Myocyte (in vitro differentiated cells): Measurements from ENCODE around the gene NOD2. TPM values are rescaled to one million over a fixed set of nuclear protein-coding genes. Genes with fewer than 3 reads are reported as not detected.

ENCODE experiments used
- DNase-seq: peaks from one replicate; pipeline ENCODE4 v3.0.0-alpha.2; 2012; ENCODE audit warnings: low read depth
- total RNA-seq: library from RNA; depleted of rRNA; stranded (reverse); fragments of >200 nt; gene quantifications from 2 replicates; pipeline ENCODE4 v1.2.3, GENCODE V29; 2014

NOD2 gene
- total RNA-seq, 1 donor from 2014 or later: 0.99 TPM

GRCh38 chr16:50712560-50712898, 19.1 kb downstream of the NOD2 start:
- DNase-seq: no peak

- DNase-seq: no peak
Observed at GRCh38 chr16:50712956-50713355, 19.6 kb downstream of the NOD2 start.

GRCh38 chr16:50717091-50717490, 23.7 kb downstream of the NOD2 start:
- no peak for DNase-seq

GRCh38 chr16:50717494-50717893, 24.1 kb downstream of the NOD2 start:
- no peak for DNase-seq

DNA sequence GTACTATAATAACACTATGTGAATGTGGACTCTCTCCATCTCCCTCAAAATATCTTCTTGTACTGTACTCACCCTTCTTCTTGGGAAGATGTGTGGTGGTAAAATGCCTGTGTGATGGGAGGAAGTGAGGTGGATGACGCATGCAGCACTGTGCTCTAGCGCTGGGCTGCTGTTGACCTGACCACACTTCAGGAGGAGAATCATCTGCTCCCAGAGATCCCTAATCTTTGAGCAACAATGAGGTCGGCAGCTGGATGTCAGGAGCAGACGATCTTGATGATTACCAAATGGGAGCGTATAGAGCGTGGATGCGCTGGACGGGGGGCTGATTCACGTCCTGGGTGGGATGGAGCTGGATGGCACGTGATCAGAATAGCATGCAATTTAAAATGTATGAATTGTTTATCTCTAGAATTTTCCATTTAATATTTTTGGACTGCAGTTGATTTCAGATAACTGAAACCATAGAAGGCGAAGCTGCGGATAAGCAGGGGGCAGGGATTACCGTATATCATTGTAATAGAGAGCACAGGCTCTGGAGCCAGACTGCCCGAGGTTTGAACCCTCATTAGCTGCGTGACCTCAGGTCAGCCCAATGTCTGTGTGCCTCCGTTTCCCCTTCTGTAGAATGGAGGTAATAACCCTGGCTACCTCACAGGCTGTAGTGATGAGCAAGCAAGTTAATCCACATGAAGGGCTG, 24.8 kb downstream of the NOD2 start:
- no peak for DNase-seq

DNA sequence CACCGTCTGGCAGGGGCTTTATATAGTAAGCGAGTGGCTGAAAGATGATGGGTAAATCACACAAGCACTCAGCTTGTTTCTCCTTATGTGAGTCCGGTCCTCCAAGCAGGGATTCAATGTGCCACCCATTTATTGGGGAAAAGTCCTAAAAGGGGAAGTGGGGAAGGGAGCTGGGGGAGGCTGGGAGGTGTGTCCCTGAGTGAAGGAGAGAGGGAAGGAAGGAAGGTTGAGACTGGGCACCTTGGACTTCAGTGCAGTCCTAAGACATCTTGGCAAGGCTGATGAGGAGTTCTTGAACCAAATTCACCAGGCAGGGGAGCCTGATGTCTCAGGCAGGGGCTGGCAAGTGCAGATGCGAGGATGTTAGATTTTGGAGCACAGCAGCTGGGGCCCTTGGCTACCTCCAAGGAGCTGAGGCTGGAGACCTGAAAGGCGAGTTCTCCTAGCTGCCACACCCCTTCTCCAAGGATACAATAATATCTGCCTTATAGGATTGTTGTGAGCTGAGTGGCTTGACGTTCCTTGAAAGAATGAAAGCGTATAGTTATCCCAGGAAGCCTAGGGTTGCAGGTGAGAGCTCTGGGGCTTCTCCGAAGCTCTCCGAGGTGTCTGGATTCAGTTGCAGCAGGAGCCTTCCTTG, 25.5 kb downstream of the NOD2 start:
- DNase-seq: no peak

DNA sequence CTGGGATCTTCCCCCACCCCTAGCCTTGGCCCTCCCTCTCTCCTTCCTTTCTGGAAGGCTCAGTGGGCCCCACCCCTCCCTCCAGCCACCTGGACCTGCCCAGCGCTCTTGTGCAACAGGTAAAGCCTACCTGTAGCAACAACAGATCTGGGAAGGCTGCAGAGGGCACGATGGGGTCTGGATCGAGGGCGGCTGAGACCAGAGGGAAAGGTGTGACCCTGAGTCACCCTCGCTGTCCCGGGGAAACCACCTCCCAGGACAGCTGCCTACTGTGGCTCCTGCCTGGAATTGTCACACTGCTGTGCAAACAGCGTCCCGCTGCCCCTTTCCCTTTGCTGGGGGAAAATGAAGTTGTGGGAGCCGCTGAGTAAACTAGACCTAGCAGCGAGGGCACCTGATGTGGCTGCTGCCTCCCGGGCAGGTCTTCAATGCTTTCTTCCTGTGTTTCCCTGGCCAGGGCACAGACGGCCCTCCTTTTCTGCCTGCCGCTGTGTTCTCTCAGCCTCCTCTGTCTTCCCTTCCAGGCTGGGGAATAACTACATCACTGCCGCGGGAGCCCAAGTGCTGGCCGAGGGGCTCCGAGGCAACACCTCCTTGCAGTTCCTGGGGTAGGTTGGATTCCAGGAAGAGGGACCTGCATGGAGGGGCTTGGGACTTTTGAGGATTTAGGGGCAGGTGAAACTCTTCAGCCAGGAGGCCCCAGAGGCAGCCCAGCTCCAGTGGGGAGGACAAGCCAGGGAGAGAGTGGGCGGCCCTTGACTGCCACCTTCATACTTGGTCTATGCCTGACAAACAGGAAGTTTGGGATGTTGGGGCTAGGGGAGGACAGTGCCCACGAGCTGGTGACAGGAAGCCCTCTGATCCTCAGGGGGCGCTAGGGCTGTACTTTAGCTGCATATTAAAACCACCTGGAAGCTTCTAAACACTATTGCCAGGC, 26.3 kb downstream of the NOD2 start:
- DNase-seq: no peak

- no peak for DNase-seq
Observed at GRCh38 chr16:50721549-50722404, 28.4 kb downstream of the NOD2 start.

DNA sequence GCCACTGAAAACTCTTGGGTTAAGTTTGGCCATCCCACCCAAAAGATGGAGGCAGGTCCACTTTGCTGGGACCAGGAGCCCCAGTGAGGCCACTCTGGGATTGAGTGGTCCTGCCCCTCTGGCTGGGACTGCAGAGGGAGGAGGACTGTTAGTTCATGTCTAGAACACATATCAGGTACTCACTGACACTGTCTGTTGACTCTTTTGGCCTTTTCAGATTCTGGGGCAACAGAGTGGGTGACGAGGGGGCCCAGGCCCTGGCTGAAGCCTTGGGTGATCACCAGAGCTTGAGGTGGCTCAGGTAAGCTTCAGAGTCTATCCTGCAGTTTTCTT, 29.0 kb downstream of the NOD2 start:
- no peak for DNase-seq

DNA sequence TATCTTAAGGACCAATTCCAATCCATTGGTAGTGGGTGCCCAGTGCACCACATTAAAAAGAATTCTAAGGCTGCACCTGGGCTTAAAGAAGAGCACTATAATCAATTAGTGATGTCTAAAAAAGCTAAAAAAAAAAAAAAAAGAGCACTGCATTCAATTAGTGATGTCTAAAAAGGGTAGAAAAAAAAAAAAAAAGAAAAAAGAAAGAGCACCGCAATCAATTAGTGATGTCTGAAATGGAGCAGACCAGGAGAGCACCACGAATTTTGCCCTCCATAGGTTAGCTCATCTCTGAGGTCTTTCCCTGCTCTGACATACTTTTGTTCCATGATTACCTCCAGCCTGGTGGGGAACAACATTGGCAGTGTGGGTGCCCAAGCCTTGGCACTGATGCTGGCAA, 29.6 kb downstream of the NOD2 start:
- no peak for DNase-seq

DNA sequence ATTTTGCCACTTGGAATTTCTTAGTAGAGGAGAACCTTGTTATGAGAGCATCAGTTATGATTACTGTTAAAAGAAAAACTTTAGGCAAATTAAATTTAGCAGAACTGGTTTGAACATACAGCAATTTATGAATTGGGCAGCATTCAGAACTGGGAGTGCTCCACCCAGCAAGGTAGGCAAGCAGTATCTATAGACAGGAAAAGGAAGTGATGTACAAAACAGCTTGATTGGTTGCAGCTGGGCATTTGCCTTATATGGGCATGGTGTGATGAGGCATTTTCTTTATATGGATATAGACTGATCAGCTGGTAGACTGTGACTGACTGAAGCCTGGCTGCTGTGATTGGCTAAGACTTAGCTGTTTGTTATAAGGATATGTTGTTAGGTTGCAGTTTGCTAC, 30.9 kb downstream of the NOD2 start:
- no peak for DNase-seq

GRCh38 chr16:50731130-50731988, 38.0 kb downstream of the NOD2 start:
- peak; percentile 64 for DNase-seq

- no peak for DNase-seq
Observed at GRCh38 chr16:50731989-50732832, 38.8 kb downstream of the NOD2 start.

DNA sequence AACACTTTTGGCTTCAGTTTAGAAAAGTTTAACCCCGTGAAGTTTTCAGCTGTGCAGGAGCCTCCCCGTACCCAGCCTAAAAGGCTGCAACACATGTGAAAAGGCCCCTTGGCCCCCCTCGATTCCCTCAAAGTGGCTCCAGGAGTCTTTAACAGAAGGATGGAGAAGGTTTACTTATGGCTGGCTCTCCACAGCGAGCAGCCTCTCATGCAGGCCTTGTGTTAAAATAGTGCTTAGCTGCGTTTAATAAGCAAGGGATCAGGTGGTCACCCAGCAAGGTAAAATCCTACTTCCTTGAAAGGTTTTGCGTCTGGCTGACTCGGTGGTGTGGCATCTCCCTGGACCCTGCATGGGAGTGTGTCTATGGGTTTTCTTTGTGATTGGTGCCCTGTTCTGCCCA, 40.1 kb downstream of the NOD2 start:
- no peak for DNase-seq

DNA sequence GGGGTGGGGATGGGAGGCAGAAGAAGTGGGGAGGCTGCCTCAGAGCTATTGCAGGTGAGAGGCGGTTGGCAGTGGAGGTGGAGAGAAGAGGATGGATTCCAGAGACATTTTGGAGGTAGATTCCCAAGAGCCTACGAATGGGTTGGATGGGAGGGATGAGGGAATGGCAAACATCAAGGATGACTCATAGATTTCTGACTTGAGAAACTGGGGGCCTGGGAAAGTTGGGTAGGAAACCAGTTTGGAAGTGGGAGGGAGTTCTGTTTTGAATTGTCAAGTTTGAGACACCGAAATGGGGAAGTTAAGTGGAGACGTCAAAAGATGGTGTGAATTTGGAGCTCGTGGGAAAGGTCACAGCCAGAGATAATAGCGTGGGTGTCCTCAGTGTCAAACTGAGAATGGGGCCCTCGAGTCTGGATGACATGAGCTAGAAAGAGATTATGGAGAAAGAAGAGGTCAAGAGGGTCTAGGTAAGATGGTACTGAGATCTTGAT, 42.3 kb downstream of the NOD2 start:
- no peak for DNase-seq

DNA sequence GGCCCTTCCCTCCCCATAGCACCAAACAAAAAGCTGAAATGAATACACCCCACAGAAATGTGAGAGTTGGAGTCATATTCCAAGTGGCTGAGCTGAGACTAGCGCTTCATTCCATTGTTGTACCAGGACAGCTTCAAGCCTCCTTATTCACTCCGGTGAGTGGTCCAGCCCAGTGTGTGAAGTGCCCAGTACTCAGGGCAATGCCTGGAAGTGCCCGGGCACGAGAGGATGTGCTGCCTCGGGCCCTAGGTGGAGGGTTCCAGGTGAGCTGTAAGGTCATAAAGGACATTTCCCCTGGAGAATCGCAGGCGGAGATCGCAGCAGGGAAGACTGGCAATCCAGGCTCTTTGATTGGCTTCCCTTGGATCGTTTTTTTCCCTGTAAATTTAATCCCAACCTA, 43.0 kb downstream of the NOD2 start:
- peak; percentile 45 for DNase-seq

- DNase-seq: no peak
Observed at GRCh38 chr16:50737420-50737959, 44.1 kb downstream of the NOD2 start.

DNA sequence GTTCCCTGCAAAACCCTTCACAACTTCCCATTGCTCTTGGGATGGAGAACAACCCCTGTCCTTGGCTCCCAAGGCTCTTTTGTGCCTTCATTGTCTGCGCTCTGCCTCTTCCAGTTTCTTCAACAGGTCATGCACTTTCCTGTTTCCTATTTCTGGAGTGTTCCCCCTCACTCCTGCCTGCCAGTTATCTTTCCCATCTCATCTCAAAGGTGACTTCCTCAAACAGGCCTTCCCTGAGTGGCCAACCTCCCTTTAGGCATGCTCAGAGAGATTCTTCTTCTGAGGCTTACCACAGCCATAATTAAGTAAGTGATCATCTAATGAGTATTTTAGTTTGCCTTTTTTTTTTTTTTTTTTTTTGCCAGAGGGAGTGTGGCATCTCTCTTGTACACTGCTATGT, 45.6 kb downstream of the NOD2 start:
- DNase-seq: no peak

DNA sequence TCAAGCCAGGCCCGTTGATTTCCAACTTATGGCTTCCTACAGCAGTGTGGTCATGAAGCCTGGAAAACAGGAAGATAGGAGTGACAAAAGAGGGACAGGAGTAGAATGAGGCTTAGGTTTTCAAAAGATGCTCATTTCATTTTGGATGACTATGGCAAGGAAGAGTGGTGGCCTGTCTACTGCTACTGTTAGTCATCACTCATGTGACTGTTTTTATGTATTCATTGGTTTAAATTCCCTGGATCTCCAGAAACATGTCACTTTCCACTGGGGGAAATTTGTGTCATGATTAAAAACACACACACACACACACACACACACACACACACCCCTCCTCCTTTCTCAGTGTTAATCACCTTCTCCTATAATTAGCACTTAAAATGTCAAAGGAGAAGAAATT, 47.3 kb downstream of the NOD2 start:
- DNase-seq: no peak
